ENCODE data around the gene RAB41. TPM values are rescaled to one million over a fixed set of nuclear protein-coding genes. Genes with fewer than 3 reads are reported as not detected.

The RAB41 gene
- total RNA-seq, 1 donor from 2014 or later: not detected

GRCh38 chrX:70331161-70331560 is 49.2 kb downstream of the RAB41 start:
- peak; percentile 13 for DNase-seq (ENCODE audit: low read depth)
- H3K9me3 ChIP-seq (ENCODE audit: insufficient read depth, low read depth, low read length): no peaks in the 10 kb centered on the region
- H2AFZ ChIP-seq (ENCODE audit: low read depth, low read length): no peak overlapping the region
- no peak for TF ChIP-seq CTCF (IDR thresholded peaks at IDR 0.05; ENCODE audit: insufficient read depth, low read depth, low read length)
- TF ChIP-seq EZH2 (IDR thresholded peaks at IDR 0.05; ENCODE audit: insufficient read depth, low read length): no peak
- no peak overlapping the region for H3K27ac ChIP-seq (ENCODE audit: low read depth, low read length)
- H3K4me1 ChIP-seq (ENCODE audit: insufficient read depth, low read length): no peaks in the 10 kb centered on the region
- Mint-ChIP-seq H3K27me3 (ENCODE audit: low read depth, unreplicated experiment) (no peaks in the 10 kb centered on the region), H3K4me1 (ENCODE audit: low read depth, unreplicated experiment) (no peaks in the 10 kb centered on the region), H3K36me3 (ENCODE audit: low read depth, unreplicated experiment) (no peaks in the 10 kb centered on the region), H3K4me3 (ENCODE audit: unreplicated experiment) (no peak overlapping the region), H3K27ac (ENCODE audit: unreplicated experiment) (no peak overlapping the region), H3K9me3 (ENCODE audit: unreplicated experiment) (no peaks in the 10 kb centered on the region)
- no peak overlapping the region for H3K4me2 ChIP-seq (ENCODE audit: low read length)
- peaks cover 6% of the 10 kb centered on the region for H3K79me2 ChIP-seq (ENCODE audit: insufficient read depth, low read length)
- no peaks in the 10 kb centered on the region for H4K20me1 ChIP-seq (ENCODE audit: insufficient read depth, low read length)
- no peak overlapping the region for H3K9ac ChIP-seq (ENCODE audit: low read length)
- no peaks in the 10 kb centered on the region for H3K27me3 ChIP-seq (ENCODE audit: insufficient read depth, low read length)
- H3K36me3 ChIP-seq (ENCODE audit: insufficient read depth, low read length): peaks cover 3% of the 10 kb centered on the region
- FAIRE-seq: peak; percentile 91
- no peak overlapping the region for H3K4me3 ChIP-seq (ENCODE audit: insufficient read depth, low read depth, low read length)

GRCh38 chrX:70332600-70332999 is 50.6 kb downstream of the RAB41 start:
- no peak for TF ChIP-seq EZH2 (IDR thresholded peaks at IDR 0.05; ENCODE audit: insufficient read depth, low read length)
- peak; percentile 12 for TF ChIP-seq CTCF (IDR thresholded peaks at IDR 0.05; ENCODE audit: insufficient read depth, low read depth, low read length)
- no peaks in the 10 kb centered on the region for H3K27me3 Mint-ChIP-seq (ENCODE audit: low read depth, unreplicated experiment)
- Histone ChIP-seq H3K79me2 (ENCODE audit: insufficient read depth, low read length) (peaks cover 1% of the 10 kb centered on the region), H3K27ac (ENCODE audit: low read depth, low read length) (no peak overlapping the region), H3K4me3 (ENCODE audit: insufficient read depth, low read depth, low read length) (no peak overlapping the region), H3K36me3 (ENCODE audit: insufficient read depth, low read length) (peaks cover 3% of the 10 kb centered on the region), H4K20me1 (ENCODE audit: insufficient read depth, low read length) (no peaks in the 10 kb centered on the region), H3K4me2 (ENCODE audit: low read length) (no peak overlapping the region), H3K27me3 (ENCODE audit: insufficient read depth, low read length) (no peaks in the 10 kb centered on the region), H3K9ac (ENCODE audit: low read length) (no peak overlapping the region), H3K9me3 (ENCODE audit: insufficient read depth, low read depth, low read length) (no peaks in the 10 kb centered on the region), H3K4me1 (ENCODE audit: insufficient read depth, low read length) (no peaks in the 10 kb centered on the region), H2AFZ (ENCODE audit: low read depth, low read length) (no peak overlapping the region)
- H3K36me3 Mint-ChIP-seq (ENCODE audit: low read depth, unreplicated experiment): no peaks in the 10 kb centered on the region
- no peaks in the 10 kb centered on the region for H3K4me1 Mint-ChIP-seq (ENCODE audit: low read depth, unreplicated experiment)
- no peak overlapping the region for H3K4me3 Mint-ChIP-seq (ENCODE audit: unreplicated experiment)
- FAIRE-seq (no peak), DNase-seq (ENCODE audit: low read depth) (no peak)
- H3K9me3 Mint-ChIP-seq (ENCODE audit: unreplicated experiment): no peaks in the 10 kb centered on the region
- H3K27ac Mint-ChIP-seq (ENCODE audit: unreplicated experiment): no peak overlapping the region

Other genes starting within 250 kb of the RAB41 start
- not detected in 2 replicates for gene AWAT2, start 232.2 kb upstream of the RAB41 start, total RNA-seq
- not detected in 2 replicates for gene OTUD6A, start 219.7 kb upstream of the RAB41 start, total RNA-seq
- 38.2 and 41.1 TPM in 2 replicates for gene IGBP1, start 148.7 kb upstream of the RAB41 start, total RNA-seq
- not detected in 2 replicates for gene DGAT2L6, start 104.7 kb upstream of the RAB41 start, total RNA-seq
- not detected in 2 replicates for gene AWAT1, start 47.5 kb upstream of the RAB41 start, total RNA-seq
- 0.18 TPM in 1 of 2 replicates, not detected in the other for gene P2RY4, start 22.0 kb upstream of the RAB41 start, total RNA-seq
- gene ARR3, start 13.8 kb upstream of the RAB41 start, total RNA-seq: not detected in 2 replicates
- 47.4 and 48.9 TPM in 2 replicates for gene PDZD11, start 7.8 kb downstream of the RAB41 start, total RNA-seq
- gene KIF4A, start 7.9 kb downstream of the RAB41 start, total RNA-seq: 1.7 and 3.0 TPM in 2 replicates
- not detected in 2 replicates for gene GDPD2, start 141.1 kb downstream of the RAB41 start, total RNA-seq
- gene DLG3, start 162.7 kb downstream of the RAB41 start, total RNA-seq: 14.5 and 15.2 TPM in 2 replicates

All from astrocyte (in vitro differentiated cells and primary cell).